ENCODE data around the gene THSD4. TPM values are rescaled to one million over a fixed set of nuclear protein-coding genes. Genes with fewer than 3 reads are reported as not detected.

The THSD4 gene
- total RNA-seq, 6 experiments from 2014 or later, result 5.2 to 21.8 (median 13.7) TPM

DNA sequence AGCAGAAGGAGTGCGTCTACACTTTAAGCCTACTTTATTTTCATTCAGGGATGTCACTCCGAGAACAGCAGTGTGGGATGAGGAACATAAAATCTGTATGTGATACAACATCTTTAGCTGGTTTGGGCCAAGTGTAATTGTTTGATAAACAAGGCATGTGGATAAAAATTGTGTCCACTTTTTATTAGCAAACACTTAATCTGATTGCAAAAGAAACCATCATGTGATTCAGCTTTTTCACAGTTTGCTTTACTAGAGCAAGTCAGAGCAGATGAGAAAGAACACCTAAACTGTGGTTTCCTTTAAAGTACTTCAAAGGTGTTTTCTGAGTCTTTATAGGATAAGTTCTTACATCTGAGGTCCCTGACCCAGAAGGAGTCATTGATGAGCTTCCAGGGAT is 237.9 kb downstream of the THSD4 start:
- WGBS (ENCODE audit: insufficient coverage, low coverage, low lambda C conversion rate, missing lambda C conversion rate), result 93% methylated on average over 2 of the region's 2 CpGs
- Histone ChIP-seq H3K4me1 (peaks cover 0 to 7% (median 0%) of the 10 kb centered on the region in 4 donors), H3K36me3 (no peaks in the 10 kb centered on the region), H3K9me3 (no peaks in the 10 kb centered on the region), H3K4me3 (no peak overlapping the region), H3K27me3 (no peaks in the 10 kb centered on the region), H3K27ac (no peak overlapping the region)
- ATAC-seq, result peak in 2 of 4 donors; percentile 25 to 48
- intact Hi-C loops (cut with DNase I), result no loop called here
- no peak for DNase-seq
- TF ChIP-seq POLR2A (IDR thresholded peaks at IDR 0.05), result no peak
- TF ChIP-seq, protein P1, sequence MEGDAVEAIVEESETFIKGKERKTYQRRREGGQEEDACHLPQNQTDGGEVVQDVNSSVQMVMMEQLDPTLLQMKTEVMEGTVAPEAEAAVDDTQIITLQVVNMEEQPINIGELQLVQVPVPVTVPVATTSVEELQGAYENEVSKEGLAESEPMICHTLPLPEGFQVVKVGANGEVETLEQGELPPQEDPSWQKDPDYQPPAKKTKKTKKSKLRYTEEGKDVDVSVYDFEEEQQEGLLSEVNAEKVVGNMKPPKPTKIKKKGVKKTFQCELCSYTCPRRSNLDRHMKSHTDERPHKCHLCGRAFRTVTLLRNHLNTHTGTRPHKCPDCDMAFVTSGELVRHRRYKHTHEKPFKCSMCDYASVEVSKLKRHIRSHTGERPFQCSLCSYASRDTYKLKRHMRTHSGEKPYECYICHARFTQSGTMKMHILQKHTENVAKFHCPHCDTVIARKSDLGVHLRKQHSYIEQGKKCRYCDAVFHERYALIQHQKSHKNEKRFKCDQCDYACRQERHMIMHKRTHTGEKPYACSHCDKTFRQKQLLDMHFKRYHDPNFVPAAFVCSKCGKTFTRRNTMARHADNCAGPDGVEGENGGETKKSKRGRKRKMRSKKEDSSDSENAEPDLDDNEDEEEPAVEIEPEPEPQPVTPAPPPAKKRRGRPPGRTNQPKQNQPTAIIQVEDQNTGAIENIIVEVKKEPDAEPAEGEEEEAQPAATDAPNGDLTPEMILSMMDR (IDR thresholded peaks at IDR 0.05), result no peak

DNA sequence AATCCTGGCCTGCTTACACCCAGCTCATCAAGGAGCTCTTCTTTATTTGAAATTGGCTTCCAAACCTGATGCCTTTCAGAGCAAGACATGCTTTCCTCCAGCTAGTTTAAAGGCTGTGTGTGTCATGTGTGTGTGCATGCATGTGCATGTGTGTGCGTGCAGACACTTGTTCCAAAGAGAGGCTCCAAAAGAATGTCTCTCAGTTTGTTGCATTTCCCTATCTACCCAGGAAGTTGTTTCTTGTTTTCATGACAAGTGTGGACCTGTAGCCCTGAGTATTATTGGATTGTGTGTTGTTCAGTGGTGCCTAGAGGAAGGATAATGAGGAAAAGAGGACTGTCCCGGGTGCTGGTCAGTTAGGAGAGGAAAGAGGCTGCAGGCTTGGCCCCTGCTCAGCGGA is 240.0 kb downstream of the THSD4 start:
- DNase-seq (no peak), ATAC-seq (no peak)
- intact Hi-C loops (cut with DNase I), result no loop called here
- WGBS (ENCODE audit: insufficient coverage, low coverage, low lambda C conversion rate, missing lambda C conversion rate), result 80% methylated on average over 3 of the region's 3 CpGs
- no peaks in the 10 kb centered on the region for H3K27me3 ChIP-seq
- H3K4me1 ChIP-seq, result peaks cover 0 to 7% (median 0%) of the 10 kb centered on the region in 4 donors
- H3K27ac ChIP-seq, result no peak overlapping the region
- TF ChIP-seq, protein P1 (IDR thresholded peaks at IDR 0.05), result no peak
- TF ChIP-seq POLR2A (IDR thresholded peaks at IDR 0.05), result no peak
- no peaks in the 10 kb centered on the region for H3K9me3 ChIP-seq
- H3K4me3 ChIP-seq, result no peak overlapping the region
- no peaks in the 10 kb centered on the region for H3K36me3 ChIP-seq

DNA sequence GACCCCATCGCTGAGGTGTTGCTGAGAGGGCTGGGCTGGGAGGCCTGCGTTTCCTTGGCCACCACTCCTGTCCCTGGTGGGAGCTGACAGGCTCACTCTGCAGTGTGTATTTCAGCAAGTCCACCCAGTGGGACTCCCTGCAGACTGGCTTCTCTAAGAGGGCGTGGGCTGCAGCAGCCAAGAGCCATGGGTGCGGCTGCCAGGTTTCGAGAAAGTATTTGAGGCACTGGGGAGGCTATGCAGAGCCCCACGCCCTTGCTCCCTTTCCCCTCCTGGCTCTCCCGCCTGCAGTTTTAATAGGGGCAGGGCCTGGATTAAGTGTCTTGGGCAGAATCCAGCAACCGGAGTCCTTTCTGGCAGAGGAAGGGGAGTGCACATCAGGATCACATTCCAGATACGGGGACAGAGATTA is 242.1 kb downstream of the THSD4 start:
- no peaks in the 10 kb centered on the region for H3K9me3 ChIP-seq
- H3K27ac ChIP-seq, result no peak overlapping the region
- H3K4me1 ChIP-seq, result peaks cover 0 to 7% (median 0%) of the 10 kb centered on the region in 4 donors
- H3K27me3 ChIP-seq, result no peaks in the 10 kb centered on the region
- WGBS (ENCODE audit: insufficient coverage, low coverage, low lambda C conversion rate, missing lambda C conversion rate), result 26% methylated on average over 2 of the region's 9 CpGs
- no peak overlapping the region for H3K4me3 ChIP-seq
- no peaks in the 10 kb centered on the region for H3K36me3 ChIP-seq
- DNase-seq (no peak), ATAC-seq (peak in 1 of 4 donors; percentile 25)
- TF ChIP-seq, protein P1 (IDR thresholded peaks at IDR 0.05), result no peak
- TF ChIP-seq POLR2A (IDR thresholded peaks at IDR 0.05), result no peak
- intact Hi-C loops (cut with DNase I), result no loop called here

DNA sequence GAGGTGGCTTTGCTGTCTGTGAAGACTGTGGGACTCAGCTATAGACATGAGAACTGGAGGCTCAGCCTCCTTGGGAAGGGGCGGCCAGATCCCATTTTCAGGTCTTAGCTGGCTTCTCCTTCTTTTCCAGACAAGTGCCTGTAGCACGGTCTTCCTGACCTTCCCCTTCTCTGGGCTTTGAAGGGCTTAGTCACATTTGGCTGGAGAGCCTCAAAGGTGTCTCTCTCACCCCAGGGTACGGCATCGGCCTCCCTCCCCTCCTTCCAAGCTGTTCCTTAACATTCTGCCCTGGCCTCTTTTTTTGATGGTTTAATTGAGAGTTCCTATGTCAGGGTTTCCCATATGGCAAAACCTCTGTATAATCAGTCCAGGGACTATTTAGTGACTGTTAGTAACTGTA is 242.7 kb downstream of the THSD4 start:
- no CpG with 5 or more reads among the region's 4 CpGs for WGBS (ENCODE audit: insufficient coverage, low coverage, low lambda C conversion rate, missing lambda C conversion rate)
- Histone ChIP-seq H3K9me3 (no peaks in the 10 kb centered on the region), H3K36me3 (no peaks in the 10 kb centered on the region), H3K4me3 (no peak overlapping the region), H3K4me1 (peaks cover 0 to 7% (median 0%) of the 10 kb centered on the region in 4 donors), H3K27me3 (no peaks in the 10 kb centered on the region), H3K27ac (no peak overlapping the region)
- ATAC-seq (no peak), DNase-seq (no peak)
- TF ChIP-seq POLR2A (IDR thresholded peaks at IDR 0.05), result no peak
- TF ChIP-seq, protein P1 (IDR thresholded peaks at IDR 0.05), result no peak
- intact Hi-C loops (cut with DNase I), result no loop called here

DNA sequence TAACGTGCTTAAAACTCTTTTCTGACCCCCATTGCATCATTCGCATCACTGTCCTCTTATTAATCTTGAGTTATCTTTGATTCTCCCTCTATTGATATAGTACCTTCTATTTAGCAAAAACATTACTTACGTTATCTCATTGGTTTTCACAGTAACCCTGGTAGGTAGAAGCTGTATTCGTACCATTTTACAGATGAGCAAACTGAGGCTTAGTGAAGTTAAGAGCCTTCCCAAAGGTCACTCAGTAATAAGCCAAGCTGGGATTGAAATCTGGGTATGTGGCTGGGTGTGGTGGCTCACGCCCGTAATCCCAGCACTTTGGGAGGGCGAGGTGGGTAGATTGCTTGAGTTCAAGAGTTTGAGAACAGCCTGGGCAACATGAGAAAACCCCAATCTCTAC is 244.0 kb downstream of the THSD4 start:
- 87% methylated on average over 7 of the region's 7 CpGs for WGBS (ENCODE audit: insufficient coverage, low coverage, low lambda C conversion rate, missing lambda C conversion rate)
- no peak for TF ChIP-seq POLR2A (IDR thresholded peaks at IDR 0.05)
- TF ChIP-seq, protein P1 (IDR thresholded peaks at IDR 0.05), result no peak
- H3K9me3 ChIP-seq, result no peaks in the 10 kb centered on the region
- intact Hi-C loops (cut with DNase I), result no loop called here
- no peaks in the 10 kb centered on the region for H3K4me1 ChIP-seq
- H3K27me3 ChIP-seq, result no peaks in the 10 kb centered on the region
- no peaks in the 10 kb centered on the region for H3K36me3 ChIP-seq
- no peak for DNase-seq
- no peak overlapping the region for H3K27ac ChIP-seq
- H3K4me3 ChIP-seq, result no peak overlapping the region
- no peak for ATAC-seq
